HepG2 (cell line): ENCODE results near the gene SLC17A5. TPM values are rescaled to one million over a fixed set of nuclear protein-coding genes. Genes with fewer than 3 reads are reported as not detected.
A peak's percentile ranks its signal among the peaks of the same experiment; 100 is the strongest.

Source experiments
- ATAD3A ChIP-seq: sonication (generic); formaldehyde crosslinking; IDR thresholded peaks from 2 replicates; pipeline ENCODE4 v1.4.0; 2020; ENCODE audit warnings: missing genetic modification reagents
- BORCS8-MEF2B ChIP-seq: sonication (generic); formaldehyde crosslinking; IDR thresholded peaks from 2 replicates; pipeline ENCODE4 v1.8.0; 2022; ENCODE audit warnings: mild to moderate bottlenecking, missing genetic modification reagents
- CREBL2 ChIP-seq: sonication (generic); formaldehyde crosslinking; IDR thresholded peaks from 2 replicates; pipeline ENCODE4 v1.8.1; 2023; ENCODE audit warnings: missing genetic modification reagents, mild to moderate bottlenecking, borderline replicate concordance
- FOXC1 ChIP-seq: sonication (generic); formaldehyde crosslinking; IDR thresholded peaks from 2 replicates; pipeline ENCODE4 v1.8.0; 2022; ENCODE audit warnings: mild to moderate bottlenecking, missing genetic modification reagents, borderline replicate concordance
- MYC ChIP-seq: sonication (generic); formaldehyde crosslinking; IDR thresholded peaks from 2 replicates; pipeline ENCODE4 v1.9.0; 2021; ENCODE audit warnings: missing genetic modification reagents, borderline replicate concordance
- PLRG1 ChIP-seq: fragments of 450-650 bp; conservative IDR thresholded peaks from 2 replicates; pipeline ENCODE4 v1.6.1; 2016
- POGZ ChIP-seq: sonication (generic); formaldehyde crosslinking; IDR thresholded peaks from 2 replicates; pipeline ENCODE4 v1.4.0; 2020; ENCODE audit warnings: mild to moderate bottlenecking, missing genetic modification reagents
- POLR2AphosphoS5 ChIP-seq: IDR thresholded peaks from 2 replicates; pipeline ENCODE4 v1.6.1; 2012; ENCODE audit warnings: low read depth, low read length
- RCOR2 ChIP-seq: IDR thresholded peaks from 2 replicates; pipeline ENCODE4 v1.6.1; 2016; ENCODE audit warnings: missing biosample characterization, missing genetic modification reagents
- SNRNP70 ChIP-seq: fragments of 200-400 bp; formaldehyde crosslinking; IDR thresholded peaks from 2 replicates; pipeline ENCODE4 v1.6.1; 2017; ENCODE audit warnings: mild to moderate bottlenecking, low read depth, low read length, moderate library complexity
- THYN1 ChIP-seq: sonication (generic); formaldehyde crosslinking; IDR thresholded peaks from 2 replicates; pipeline ENCODE4 v1.8.1; 2023; ENCODE audit warnings: low read depth, mild to moderate bottlenecking, moderate library complexity, missing genetic modification reagents, borderline replicate concordance
- TMF1 ChIP-seq: sonication (generic); formaldehyde crosslinking; IDR thresholded peaks from 2 replicates; pipeline ENCODE4 v1.8.1; 2022; ENCODE audit warnings: low read depth, missing genetic modification reagents
- ZBTB10 ChIP-seq: sonication (generic); formaldehyde crosslinking; IDR thresholded peaks from 2 replicates; pipeline ENCODE4 v1.4.0; 2020; ENCODE audit warnings: missing genetic modification reagents, borderline replicate concordance
- ZC3H13 ChIP-seq: sonication (generic); formaldehyde crosslinking; IDR thresholded peaks from 2 replicates; pipeline ENCODE4 v1.8.1; 2023; ENCODE audit warnings: mild to moderate bottlenecking, missing genetic modification reagents, moderate library complexity
- ZGPAT ChIP-seq: IDR thresholded peaks from 2 replicates; pipeline ENCODE4 v1.6.1; 2016; ENCODE audit warnings: mild to moderate bottlenecking
- ZNF292 ChIP-seq: sonication (generic); formaldehyde crosslinking; IDR thresholded peaks from 2 replicates; pipeline ENCODE4 v1.8.1; 2022; ENCODE audit warnings: mild to moderate bottlenecking, low read depth, missing genetic modification reagents, borderline replicate concordance
- ZNF747 ChIP-seq: sonication (generic); formaldehyde crosslinking; IDR thresholded peaks from 2 replicates; pipeline ENCODE4 v1.8.1; 2023; ENCODE audit warnings: missing genetic modification reagents, mild to moderate bottlenecking, borderline replicate concordance
- ZNF768 ChIP-seq: sonication (generic); formaldehyde crosslinking; IDR thresholded peaks from 2 replicates; pipeline ENCODE4 v1.4.0; 2020; ENCODE audit warnings: missing genetic modification reagents
- polyA plus RNA-seq, 8 experiments: library from polyadenylated mRNA; depleted of rRNA in 3 of 8; stranded (reverse) in 7 of 8; unstranded in 1 of 8; fragments of >200 nt; fragmentation: Illumina TruSeq in 4 of 8; extraction: Trizol in 4 of 8; gene quantifications; 2 replicates each; pipeline versions ENCODE4 v1.2.1 to v1.2.3, GENCODE V29; 2011 to 2016; ENCODE audit warnings: low read depth in 4 of 8, missing spikeins in 1 of 8, mixed read lengths in 1 of 8; ENCODE audit not compliant: insufficient read depth in 1 of 8
- total RNA-seq, 5 experiments: library from RNA; depleted of rRNA; stranded (reverse); fragments of >200 nt; fragmentation: Illumina TruSeq; extraction: Trizol; gene quantifications; 2 replicates each; pipeline ENCODE4 v1.2.3, GENCODE V29; 2016; ENCODE audit warnings: low read depth in 1 of 5

SLC17A5 gene
- total and polyA plus RNA-seq, 2 of the 13 experiments (the other 11 are each of a cell fraction or from before 2014, with no cell fraction given): 18.3 to 20.5 TPM

GRCh38 chr6:73580247-73581149 lies 73.3 kb downstream of the SLC17A5 start (continued):
- TF ChIP-seq ZNF747 (CRISPR knock-in tag) (no peak), ZGPAT (peak; percentile 60; the same call in 1 of the 2 replicates), BORCS8-MEF2B (CRISPR knock-in tag) (no peak), CREBL2 (no peak), RCOR2 (CRISPR knock-in tag) (0 out of 2 replicates have a peak, but pooled peaks have one; percentile 60), PLRG1 (no peak), ZNF768 (0 out of 2 replicates have a peak, but pooled peaks have one; percentile 28), TMF1 (CRISPR knock-in tag) (no peak), SNRNP70 (no peak), ZC3H13 (CRISPR knock-in tag) (no peak), ZBTB10 (CRISPR knock-in tag) (no peak), ATAD3A (no peak), ZNF292 (CRISPR knock-in tag) (0 out of 2 replicates have a peak, but pooled peaks have one; percentile 36), THYN1 (CRISPR knock-in tag) (no peak), POGZ (CRISPR knock-in tag) (peak; percentile 20; the same call in 1 of the 2 replicates), FOXC1 (CRISPR knock-in tag) (no peak), MYC (CRISPR knock-in tag) (no peak; the same call in 1 of the 2 replicates), POLR2AphosphoS5 (peak; percentile 33; the same call in 1 of the 2 replicates)
